GM19328 (cell line): ENCODE data around the gene SLC38A2.

ENCODE experiments used
- ATAC-seq: cut with Tn5 transposase; IDR thresholded peaks from one replicate; pipeline ENCODE4 v1.9.1; 2021; ENCODE audit warnings: mild to moderate bottlenecking, moderate library complexity; ENCODE audit not compliant: unreplicated experiment

The SLC38A2 gene

GRCh38 chr12:46362895-46363581, 9.5 kb downstream of the SLC38A2 start:
- ATAC-seq = no peak

DNA sequence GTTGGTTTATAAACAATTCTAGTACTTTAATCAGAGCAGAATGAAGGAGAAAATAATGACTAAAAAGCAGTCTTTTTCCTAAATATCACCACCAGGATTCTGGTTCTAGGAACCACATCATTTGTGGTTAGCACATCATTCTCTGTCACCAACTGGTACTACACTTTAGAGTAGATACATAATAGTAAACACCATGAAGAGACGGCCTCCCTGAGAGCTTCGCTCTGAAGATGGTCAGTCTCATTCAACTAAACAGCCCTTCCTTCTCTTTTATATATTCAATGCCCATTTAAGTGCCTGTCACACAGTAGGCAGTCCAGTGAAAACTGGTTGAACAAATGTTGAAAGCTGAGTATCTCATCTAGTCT, 10.9 kb downstream of the SLC38A2 start:
- no peak for ATAC-seq

- ATAC-seq = peak; percentile 48
Observed at GRCh38 chr12:46360908-46361666, 11.5 kb downstream of the SLC38A2 start.

GRCh38 chr12:46360370-46360769, 12.2 kb downstream of the SLC38A2 start:
- ATAC-seq = no peak

DNA sequence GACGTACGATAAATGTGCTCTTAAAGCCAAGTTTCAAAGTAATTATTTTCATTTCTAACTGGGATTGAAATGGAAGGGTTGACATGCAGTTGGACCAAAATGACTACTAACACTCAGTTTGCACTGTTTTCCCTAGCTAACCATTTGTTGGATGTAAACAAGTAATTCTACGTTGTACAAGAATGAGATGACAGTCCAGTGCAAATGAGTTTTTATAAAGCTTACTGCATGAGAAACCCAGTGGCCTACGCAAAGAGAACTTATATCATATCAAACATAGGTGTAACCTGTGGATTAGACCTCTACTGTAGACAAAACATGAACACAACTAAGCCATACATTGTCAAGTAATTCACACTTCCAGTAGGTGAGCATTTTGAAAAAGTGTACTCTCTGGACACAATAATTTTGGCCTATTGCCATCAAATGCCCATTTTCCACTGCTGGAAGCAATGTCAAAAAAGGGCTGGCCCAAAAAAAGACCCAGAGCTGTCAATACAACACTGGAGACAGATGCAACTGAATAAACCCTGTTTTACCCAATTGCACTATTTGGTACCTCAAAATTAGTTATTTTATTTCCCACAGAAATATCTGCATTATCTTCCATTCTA, 12.8 kb downstream of the SLC38A2 start:
- no peak for ATAC-seq

GRCh38 chr12:46358791-46359666, 13.5 kb downstream of the SLC38A2 start:
- ATAC-seq = no peak

GRCh38 chr12:46358325-46358700, 14.3 kb downstream of the SLC38A2 start:
- ATAC-seq = no peak

DNA sequence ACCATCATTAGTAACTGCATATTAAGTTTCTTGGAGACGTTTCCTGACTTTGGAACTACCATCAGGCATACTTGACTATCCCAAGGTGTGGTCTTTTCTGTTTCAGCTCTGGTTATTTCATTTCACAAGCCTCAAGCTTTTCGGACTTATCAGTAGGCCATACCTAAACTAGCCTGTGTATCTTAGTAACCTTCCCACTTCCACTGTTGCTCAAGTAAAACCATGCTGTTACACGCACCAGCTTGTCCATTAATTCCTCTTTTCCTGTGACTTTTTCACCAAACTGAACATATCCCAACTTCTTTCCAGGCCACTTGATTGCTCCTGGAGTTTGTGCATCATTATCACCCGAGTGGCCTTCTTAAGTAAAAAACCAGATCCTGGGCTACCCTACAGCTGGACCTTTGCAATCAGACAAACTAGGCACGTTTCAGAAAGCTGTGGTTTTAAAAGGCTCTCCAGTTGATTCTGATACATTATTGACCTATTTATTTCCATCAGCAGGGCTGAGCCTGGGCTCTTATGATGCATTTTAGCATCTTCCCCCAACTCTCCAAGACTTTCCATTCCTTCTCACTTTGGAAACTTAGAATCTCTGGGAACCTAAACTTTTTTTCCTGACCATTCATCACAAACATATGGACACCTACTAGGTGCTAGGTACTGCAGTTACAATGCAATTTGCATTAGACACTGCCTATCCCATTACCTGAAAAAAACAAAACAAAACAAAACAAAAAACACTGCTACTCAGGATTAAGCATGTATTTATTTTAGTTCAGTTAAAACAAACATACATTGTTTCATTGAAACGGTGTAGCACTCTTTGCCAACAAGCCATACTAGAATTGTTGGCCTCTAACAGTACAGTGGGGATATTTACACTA, 14.9 kb downstream of the SLC38A2 start:
- ATAC-seq = no peak

- no peak for ATAC-seq
Observed at GRCh38 chr12:46356655-46357437, 15.7 kb downstream of the SLC38A2 start.

DNA sequence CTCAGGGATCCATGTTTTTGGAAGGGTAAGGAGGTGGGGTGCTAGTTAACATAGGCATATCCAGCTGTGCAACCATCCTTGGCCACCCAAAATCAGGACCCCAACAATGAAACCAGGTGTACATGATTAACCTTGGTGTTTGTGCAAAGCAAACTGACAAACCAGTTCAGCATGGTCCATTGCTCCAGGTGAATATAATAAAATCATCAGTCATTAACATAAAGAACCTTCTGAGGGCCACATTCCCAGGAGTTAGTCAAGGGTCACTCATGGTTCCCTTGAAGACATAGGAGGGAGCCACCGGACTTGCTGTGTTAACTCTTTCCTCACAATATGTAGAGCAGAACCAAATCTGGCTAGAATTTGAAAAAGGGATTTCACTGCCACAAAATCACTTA, 17.8 kb downstream of the SLC38A2 start:
- no peak for ATAC-seq

GRCh38 chr12:46354111-46354801, 18.3 kb downstream of the SLC38A2 start:
- no peak for ATAC-seq

GRCh38 chr12:46351886-46352650, 20.5 kb downstream of the SLC38A2 start:
- no peak for ATAC-seq

DNA sequence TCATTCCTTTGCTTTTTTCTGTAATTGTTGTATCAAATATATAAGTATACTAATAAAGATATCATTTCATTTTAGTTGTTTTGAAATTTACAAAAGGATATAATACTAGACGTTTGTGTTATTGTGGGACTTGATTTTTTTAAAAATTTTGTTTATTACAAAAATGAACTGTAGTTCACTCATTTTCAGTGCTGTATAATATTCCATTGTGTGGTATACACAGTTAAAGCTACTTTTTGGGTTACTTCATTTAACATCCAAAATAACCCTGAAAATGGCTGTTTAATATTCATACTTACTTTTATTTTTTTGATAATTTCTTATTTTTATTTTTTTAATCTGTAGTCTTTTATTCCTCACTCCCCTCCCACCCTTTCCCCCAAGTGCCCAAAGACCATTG, 21.4 kb downstream of the SLC38A2 start:
- no peak for ATAC-seq

DNA sequence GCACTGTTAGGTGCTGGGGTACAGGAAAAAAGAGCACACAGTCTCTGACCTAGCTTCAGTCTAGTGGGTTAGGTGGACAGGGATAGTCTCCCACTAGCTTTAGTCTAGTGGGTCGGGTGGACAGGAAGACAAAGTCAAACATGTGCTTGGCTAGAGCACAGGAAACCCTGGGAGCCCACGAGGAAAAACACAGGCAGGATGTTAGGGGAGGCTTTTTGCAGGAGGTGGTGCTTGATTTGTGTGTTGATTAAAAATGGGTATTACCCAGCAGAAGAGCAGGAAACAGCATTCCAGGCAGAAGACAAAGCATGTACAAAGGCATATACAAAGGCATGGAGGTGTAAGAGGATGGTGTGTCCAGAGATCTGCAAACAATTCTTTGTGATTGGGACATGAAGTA, 23.3 kb downstream of the SLC38A2 start:
- no peak for ATAC-seq

GRCh38 chr12:46343118-46343852, 29.3 kb downstream of the SLC38A2 start:
- no peak for ATAC-seq

- ATAC-seq = no peak
Observed at GRCh38 chr12:46342562-46343033, 30.0 kb downstream of the SLC38A2 start.

GRCh38 chr12:46339051-46339450, 33.5 kb downstream of the SLC38A2 start:
- ATAC-seq = no peak
